Heart left ventricle (tissue), 13 donors: ENCODE results near the gene RASGRP1.

Source experiments
- POLR2A ChIP-seq, 2 donors: fragments of 450-650 bp; IDR thresholded peaks; one replicate each; pipeline ENCODE4 v1.6.1; 2017; ENCODE audit warnings: antibody characterized with exemption in 2 of 2, mild to moderate bottlenecking in 2 of 2, moderate library complexity in 2 of 2
- TF ChIP-seq, protein P1 (sequence below), 12 donors: fragments of 200-600 bp; sonication (generic) in 4 of 12; IDR thresholded peaks; one replicate each; pipeline versions ENCODE4 v1.5.0 to v1.8.0; 2018 to 2022; ENCODE audit warnings: antibody characterized with exemption in 12 of 12, mild to moderate bottlenecking in 5 of 12
- donor health status: ischemic (EF 13 %, LVEDD 7.1; RV severe dilation, severe dysfunction).
- donor health status: DM: no; HTN: yes; CAD: no.
- donor health status: DM: no; HTN: no; CAD: no.
- donor health status: ischemic (EF 25% LVEDD 6.9; RV normal size, moderate dysfunction).
- donor health status: ischemic (EF 25% LVEDD 5.7; RV mildly dilated, moderate dysfunction).
- donor health status: ischemic (EF 35%, LVEDD 5.7; RV mildly dilated, moderate dysfunction).
- donor health status: nonischemic (EF 11% LVEDD 7.7; RV severe dilation, severe dysfunction).
- donor health status: DM: yes; HTN: yes; CAD: no.
- donor health status: PGD.
- donor health status: ischemic (EF 29% LVEDD 5.4; RV normal size, mild dysfunction).
- donor health status: nonischemic (EF 23%, LVEDD 6.1; RV moderate dilation, normal function).

DNA sequence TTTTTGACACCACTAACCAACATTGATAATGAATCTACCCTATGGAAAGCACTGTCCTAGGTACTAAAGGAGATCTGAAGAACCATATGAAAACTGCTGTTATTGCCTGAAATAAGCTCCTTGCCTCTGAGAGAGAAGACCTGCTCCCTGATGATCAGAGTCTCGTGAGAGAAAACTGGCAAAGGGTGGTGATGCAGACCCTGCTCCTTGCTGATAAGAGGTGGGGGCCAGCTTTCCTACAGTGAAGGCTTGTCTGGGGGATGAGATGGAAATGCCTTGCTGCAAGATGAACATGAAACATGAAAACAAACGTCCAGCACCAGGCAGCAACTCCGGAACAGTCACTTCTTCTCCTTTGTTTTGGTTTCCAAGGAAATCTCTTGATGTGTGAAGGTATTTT is 31.9 kb downstream of the RASGRP1 start:
- TF ChIP-seq, protein P1, sequence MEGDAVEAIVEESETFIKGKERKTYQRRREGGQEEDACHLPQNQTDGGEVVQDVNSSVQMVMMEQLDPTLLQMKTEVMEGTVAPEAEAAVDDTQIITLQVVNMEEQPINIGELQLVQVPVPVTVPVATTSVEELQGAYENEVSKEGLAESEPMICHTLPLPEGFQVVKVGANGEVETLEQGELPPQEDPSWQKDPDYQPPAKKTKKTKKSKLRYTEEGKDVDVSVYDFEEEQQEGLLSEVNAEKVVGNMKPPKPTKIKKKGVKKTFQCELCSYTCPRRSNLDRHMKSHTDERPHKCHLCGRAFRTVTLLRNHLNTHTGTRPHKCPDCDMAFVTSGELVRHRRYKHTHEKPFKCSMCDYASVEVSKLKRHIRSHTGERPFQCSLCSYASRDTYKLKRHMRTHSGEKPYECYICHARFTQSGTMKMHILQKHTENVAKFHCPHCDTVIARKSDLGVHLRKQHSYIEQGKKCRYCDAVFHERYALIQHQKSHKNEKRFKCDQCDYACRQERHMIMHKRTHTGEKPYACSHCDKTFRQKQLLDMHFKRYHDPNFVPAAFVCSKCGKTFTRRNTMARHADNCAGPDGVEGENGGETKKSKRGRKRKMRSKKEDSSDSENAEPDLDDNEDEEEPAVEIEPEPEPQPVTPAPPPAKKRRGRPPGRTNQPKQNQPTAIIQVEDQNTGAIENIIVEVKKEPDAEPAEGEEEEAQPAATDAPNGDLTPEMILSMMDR (IDR thresholded peaks at IDR 0.05) = no peak
- no peak for TF ChIP-seq POLR2A (IDR thresholded peaks at IDR 0.05)
